HepG2 (cell line): Measurements from ENCODE around the gene SART1. TPM values are rescaled to one million over a fixed set of nuclear protein-coding genes. Genes with fewer than 3 reads are reported as not detected.
A peak's percentile ranks its signal among the peaks of the same experiment; 100 is the strongest.

Experiments
- ARID4A ChIP-seq: sonication (generic); formaldehyde crosslinking; IDR thresholded peaks from 2 replicates; pipeline ENCODE4 v1.5.0; 2020; ENCODE audit warnings: mild to moderate bottlenecking, missing genetic modification reagents, borderline replicate concordance
- DNMT3B ChIP-seq: conservative IDR thresholded peaks from 2 replicates; pipeline ENCODE4 v1.6.1; 2016; ENCODE audit warnings: missing biosample characterization, control low read depth
- GATAD2A ChIP-seq: IDR thresholded peaks from 2 replicates; pipeline ENCODE4 v1.6.1; 2016
- HOXA5 ChIP-seq: sonication (generic); formaldehyde crosslinking; IDR thresholded peaks from 2 replicates; pipeline ENCODE4 v1.4.0; 2020; ENCODE audit warnings: missing genetic modification reagents
- POGK ChIP-seq: sonication (generic); formaldehyde crosslinking; conservative IDR thresholded peaks from 2 replicates; pipeline ENCODE4 v1.8.0; 2022; ENCODE audit warnings: mild to moderate bottlenecking, moderate library complexity, missing genetic modification reagents
- ZBTB39 ChIP-seq: sonication (generic); formaldehyde crosslinking; IDR thresholded peaks from 2 replicates; pipeline ENCODE4 v1.5.0; 2020; ENCODE audit warnings: missing genetic modification reagents
- ZFP37 ChIP-seq: sonication (generic); formaldehyde crosslinking; IDR thresholded peaks from 2 replicates; pipeline ENCODE4 v1.4.0; 2020; ENCODE audit warnings: missing genetic modification reagents, borderline replicate concordance
- ZMYM3 ChIP-seq: sonication (generic); formaldehyde crosslinking; IDR thresholded peaks from 2 replicates; pipeline ENCODE4 v1.5.1; 2020; ENCODE audit warnings: mild to moderate bottlenecking, missing genetic modification reagents
- ZNF264 ChIP-seq: sonication (generic); formaldehyde crosslinking; IDR thresholded peaks from 2 replicates; pipeline ENCODE4 v1.4.0; 2020; ENCODE audit warnings: missing genetic modification reagents
- ZNF337 ChIP-seq: sonication (generic); formaldehyde crosslinking; IDR thresholded peaks from 2 replicates; pipeline ENCODE4 v1.5.1; 2020; ENCODE audit warnings: missing genetic modification reagents, low read depth, mild to moderate bottlenecking, borderline replicate concordance
- ZNF552 ChIP-seq: sonication (generic); formaldehyde crosslinking; IDR thresholded peaks from 2 replicates; pipeline ENCODE4 v1.9.0; 2022; ENCODE audit warnings: missing genetic modification reagents, mild to moderate bottlenecking, borderline replicate concordance
- ZNF569 ChIP-seq: sonication (generic); formaldehyde crosslinking; IDR thresholded peaks from 2 replicates; pipeline ENCODE4 v1.5.0; 2020; ENCODE audit warnings: mild to moderate bottlenecking, missing genetic modification reagents, moderate library complexity, borderline replicate concordance
- ZNF777 ChIP-seq: sonication (generic); formaldehyde crosslinking; IDR thresholded peaks from 2 replicates; pipeline ENCODE4 v1.4.0; 2020; ENCODE audit warnings: missing genetic modification reagents
- ZNF792 ChIP-seq: IDR thresholded peaks from 2 replicates; pipeline ENCODE4 v1.6.1; 2016
- polyA plus RNA-seq, 8 experiments: library from polyadenylated mRNA; depleted of rRNA in 3 of 8; stranded (reverse) in 7 of 8; unstranded in 1 of 8; fragments of >200 nt; fragmentation: Illumina TruSeq in 4 of 8; extraction: Trizol in 4 of 8; gene quantifications; 2 replicates each; pipeline versions ENCODE4 v1.2.1 to v1.2.3, GENCODE V29; 2011 to 2016; ENCODE audit warnings: low read depth in 4 of 8, missing spikeins in 1 of 8, mixed read lengths in 1 of 8; ENCODE audit not compliant: insufficient read depth in 1 of 8
- total RNA-seq, 5 experiments: library from RNA; depleted of rRNA; stranded (reverse); fragments of >200 nt; fragmentation: Illumina TruSeq; extraction: Trizol; gene quantifications; 2 replicates each; pipeline ENCODE4 v1.2.3, GENCODE V29; 2016; ENCODE audit warnings: low read depth in 1 of 5
- TF ChIP-seq, protein P1 (sequence below): sonication (generic); formaldehyde crosslinking; IDR thresholded peaks from 2 replicates; pipeline ENCODE4 v1.5.0; 2020; ENCODE audit warnings: missing genetic modification reagents, mild to moderate bottlenecking, borderline replicate concordance
- TF ChIP-seq, protein P2 (sequence below): sonication (generic); formaldehyde crosslinking; IDR thresholded peaks from 2 replicates; pipeline ENCODE4 v1.8.0; 2022; ENCODE audit warnings: mild to moderate bottlenecking, missing genetic modification reagents, moderate library complexity

SART1 gene
- total and polyA plus RNA-seq, 2 of the 13 experiments (the other 11 are each of a cell fraction or from before 2014, with no cell fraction given), result 11.3 to 22.5 TPM

- TF ChIP-seq ARID4A (CRISPR knock-in tag) (peak; percentile 98), ZMYM3 (CRISPR knock-in tag) (no peak), ZNF777 (peak; percentile 73; the same call in 1 of the 2 replicates), ZFP37 (no peak), HOXA5 (no peak), ZBTB39 (CRISPR knock-in tag) (no peak), GATAD2A (peak; percentile 78), DNMT3B (CRISPR knock-in tag) (0 out of 2 replicates have a peak, but pooled peaks have one; percentile 30), ZNF337 (CRISPR knock-in tag) (peak; percentile 89; the same call in 1 of the 2 replicates), ZNF569 (peak; percentile 46; the same call in 1 of the 2 replicates), ZNF264 (CRISPR knock-in tag) (no peak), POGK (CRISPR knock-in tag) (no peak; the same call in 1 of the 2 replicates), ZNF552 (no peak), ZNF792 (CRISPR knock-in tag) (peak; percentile 68; the same call in 1 of the 2 replicates)
- TF ChIP-seq, protein P1, sequence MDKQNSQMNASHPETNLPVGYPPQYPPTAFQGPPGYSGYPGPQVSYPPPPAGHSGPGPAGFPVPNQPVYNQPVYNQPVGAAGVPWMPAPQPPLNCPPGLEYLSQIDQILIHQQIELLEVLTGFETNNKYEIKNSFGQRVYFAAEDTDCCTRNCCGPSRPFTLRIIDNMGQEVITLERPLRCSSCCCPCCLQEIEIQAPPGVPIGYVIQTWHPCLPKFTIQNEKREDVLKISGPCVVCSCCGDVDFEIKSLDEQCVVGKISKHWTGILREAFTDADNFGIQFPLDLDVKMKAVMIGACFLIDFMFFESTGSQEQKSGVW (CRISPR knock-in tag), result no peak
- TF ChIP-seq, protein P2, sequence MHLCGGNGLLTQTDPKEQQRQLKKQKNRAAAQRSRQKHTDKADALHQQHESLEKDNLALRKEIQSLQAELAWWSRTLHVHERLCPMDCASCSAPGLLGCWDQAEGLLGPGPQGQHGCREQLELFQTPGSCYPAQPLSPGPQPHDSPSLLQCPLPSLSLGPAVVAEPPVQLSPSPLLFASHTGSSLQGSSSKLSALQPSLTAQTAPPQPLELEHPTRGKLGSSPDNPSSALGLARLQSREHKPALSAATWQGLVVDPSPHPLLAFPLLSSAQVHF (CRISPR knock-in tag), result 0 out of 2 replicates have a peak, but pooled peaks have one; percentile 36
These were observed at the start of gene SART1 (continued) for GRCh38 chr11:65961267-65962140.
